ENCODE measurements around the gene TCF12. TPM values are rescaled to one million over a fixed set of nuclear protein-coding genes. Genes with fewer than 3 reads are reported as not detected.
A peak's percentile ranks its signal among the peaks of the same experiment; 100 is the strongest.

The TCF12 gene
- total RNA-seq, 1 donor from 2014 or later: 123 TPM

DNA sequence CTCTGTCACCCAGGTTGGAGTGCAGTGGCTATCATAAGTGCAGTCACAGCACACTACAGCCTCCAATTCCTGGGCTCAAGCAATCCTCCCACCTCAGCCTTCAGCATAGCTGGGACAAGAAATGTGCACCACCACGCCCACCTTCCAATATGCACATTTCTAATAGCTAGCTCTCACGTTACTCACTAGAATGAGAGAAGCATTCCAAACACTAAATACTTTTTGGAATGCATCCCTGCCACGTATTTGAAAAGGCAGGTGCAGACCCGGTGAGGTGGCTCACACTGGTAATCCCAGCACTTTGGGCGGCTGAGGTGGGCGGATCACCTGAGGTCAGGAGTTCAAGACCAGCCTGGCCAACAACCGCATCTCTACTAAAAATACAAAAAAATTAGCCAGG is 7.6 kb upstream of the TCF12 start:
- no peak overlapping the region for H3K27ac Mint-ChIP-seq (ENCODE audit: unreplicated experiment)
- H3K36me3 Mint-ChIP-seq (ENCODE audit: low read depth, unreplicated experiment): peaks cover 4% of the 10 kb centered on the region
- H3K4me1 Mint-ChIP-seq (ENCODE audit: unreplicated experiment): peaks cover 5% of the 10 kb centered on the region
- TF ChIP-seq CTCF (IDR thresholded peaks at IDR 0.05; ENCODE audit: unreplicated experiment): no peak
- DNase-seq (ENCODE audit: low spot score): no peak
- no peak overlapping the region for H3K4me3 Mint-ChIP-seq (ENCODE audit: unreplicated experiment)
- H3K9me3 Mint-ChIP-seq (ENCODE audit: unreplicated experiment): no peaks in the 10 kb centered on the region
- no peaks in the 10 kb centered on the region for H3K27me3 Mint-ChIP-seq (ENCODE audit: unreplicated experiment)

GRCh38 chr15:56913241-56913640 is 5.2 kb upstream of the TCF12 start:
- Mint-ChIP-seq H3K9me3 (ENCODE audit: unreplicated experiment) (no peaks in the 10 kb centered on the region), H3K4me3 (ENCODE audit: unreplicated experiment) (no peak overlapping the region), H3K36me3 (ENCODE audit: low read depth, unreplicated experiment) (peaks cover 17% of the 10 kb centered on the region), H3K27me3 (ENCODE audit: unreplicated experiment) (peaks cover 1% of the 10 kb centered on the region), H3K4me1 (ENCODE audit: unreplicated experiment) (peaks cover 20% of the 10 kb centered on the region), H3K27ac (ENCODE audit: unreplicated experiment) (no peak overlapping the region)
- no peak for TF ChIP-seq CTCF (IDR thresholded peaks at IDR 0.05; ENCODE audit: unreplicated experiment)
- DNase-seq (ENCODE audit: low spot score): no peak

DNA sequence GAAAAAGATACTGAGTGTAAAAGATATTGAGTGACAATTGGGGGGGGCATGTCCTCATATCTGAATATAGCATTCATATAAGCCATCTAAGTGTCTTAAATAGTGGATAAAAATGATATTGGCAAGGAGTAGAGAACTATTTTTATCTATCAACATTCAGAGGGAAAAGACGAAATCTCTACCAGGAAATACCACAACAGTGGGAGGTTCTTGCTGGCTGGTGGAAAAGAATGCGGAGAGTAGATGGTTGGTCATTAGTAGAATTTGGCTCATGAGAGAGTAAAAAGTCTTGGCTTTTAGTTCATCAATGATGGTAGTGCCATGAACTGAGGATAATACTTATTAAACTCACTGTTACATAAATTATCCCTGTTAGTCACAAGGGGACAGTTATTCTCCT is 4.8 kb upstream of the TCF12 start:
- no peak overlapping the region for H3K4me3 Mint-ChIP-seq (ENCODE audit: unreplicated experiment)
- DNase-seq (ENCODE audit: low spot score): no peak
- peaks cover 1% of the 10 kb centered on the region for H3K27me3 Mint-ChIP-seq (ENCODE audit: unreplicated experiment)
- H3K27ac Mint-ChIP-seq (ENCODE audit: unreplicated experiment): no peak overlapping the region
- no peak for TF ChIP-seq CTCF (IDR thresholded peaks at IDR 0.05; ENCODE audit: unreplicated experiment)
- peaks cover 20% of the 10 kb centered on the region for H3K4me1 Mint-ChIP-seq (ENCODE audit: unreplicated experiment)
- no peaks in the 10 kb centered on the region for H3K9me3 Mint-ChIP-seq (ENCODE audit: unreplicated experiment)
- H3K36me3 Mint-ChIP-seq (ENCODE audit: low read depth, unreplicated experiment): peaks cover 17% of the 10 kb centered on the region

GRCh38 chr15:56915888-56916287 is 2.6 kb upstream of the TCF12 start:
- H3K4me1 Mint-ChIP-seq (ENCODE audit: unreplicated experiment): peaks cover 30% of the 10 kb centered on the region
- no peak for TF ChIP-seq CTCF (IDR thresholded peaks at IDR 0.05; ENCODE audit: unreplicated experiment)
- no peaks in the 10 kb centered on the region for H3K9me3 Mint-ChIP-seq (ENCODE audit: unreplicated experiment)
- H3K36me3 Mint-ChIP-seq (ENCODE audit: low read depth, unreplicated experiment): peaks cover 24% of the 10 kb centered on the region
- H3K4me3 Mint-ChIP-seq (ENCODE audit: unreplicated experiment): no peak overlapping the region
- H3K27ac Mint-ChIP-seq (ENCODE audit: unreplicated experiment): no peak overlapping the region
- no peak for DNase-seq (ENCODE audit: low spot score)
- peaks cover 7% of the 10 kb centered on the region for H3K27me3 Mint-ChIP-seq (ENCODE audit: unreplicated experiment)

- Mint-ChIP-seq H3K27me3 (ENCODE audit: unreplicated experiment) (peaks cover 7% of the 10 kb centered on the region), H3K27ac (ENCODE audit: unreplicated experiment) (no peak overlapping the region), H3K4me1 (ENCODE audit: unreplicated experiment) (peaks cover 31% of the 10 kb centered on the region), H3K9me3 (ENCODE audit: unreplicated experiment) (no peaks in the 10 kb centered on the region), H3K4me3 (ENCODE audit: unreplicated experiment) (peak overlapping the region; percentile 89), H3K36me3 (ENCODE audit: low read depth, unreplicated experiment) (peaks cover 24% of the 10 kb centered on the region)
- no peak for TF ChIP-seq CTCF (IDR thresholded peaks at IDR 0.05; ENCODE audit: unreplicated experiment)
- no peak for DNase-seq (ENCODE audit: low spot score)
Observed at GRCh38 chr15:56916825-56917477, 1.5 kb upstream of the TCF12 start.
